IMR-90 (cell line): ENCODE measurements around the gene ANKRD44. TPM values are rescaled to one million over a fixed set of nuclear protein-coding genes. Genes with fewer than 3 reads are reported as not detected.
"Not testable (repeated sequence)": the region's sequence is repeated elsewhere in the genome, so short reads cannot be mapped to it uniquely, and the experiment has no call there.

Experiments
- ATAC-seq: fragments of 200-7000 bp; cut with Tn5 transposase; 2 replicates; pipeline ENCODE4 v1.9.1; 2020; ENCODE audit warnings: low read depth, mild to moderate bottlenecking, moderate library complexity
- BruUV-seq: library from RNA; stranded (reverse); fragments of 400-500 nt; replicated peaks from 2 replicates; lab custom pipeline; 2021; lab: Mats Ljungman, UMichigan
- CTCF ChIA-PET: fragments of 300-600 bp; formaldehyde crosslinking; extraction: SDS; loops from one replicate; lab custom pipeline; 2021; ENCODE audit warnings: antibody characterized with exemption; lab: Yijun Ruan, JAX
- POLR2A ChIA-PET: fragments of 300-600 bp; sonication (Branson Sonifier 250); formaldehyde crosslinking; loops from one replicate; lab custom pipeline; 2022; ENCODE audit warnings: antibody characterized with exemption; ENCODE audit not compliant: unreplicated experiment; lab: Charles Lee
- DNase-seq: peaks from one replicate; pipeline ENCODE4 v3.0.0; 2013
- H2AFZ ChIP-seq: replicated peaks from 2 replicates; pipeline ENCODE3; 2013; ENCODE audit warnings: low read length, mild to moderate bottlenecking; ENCODE audit not compliant: poor library complexity
- H2AK5ac ChIP-seq: 2 replicates; pipeline ENCODE4 v1.6.1; 2013; ENCODE audit warnings: low read depth, low read length, inconsistent platforms
- H2AK9ac ChIP-seq: replicated peaks from 2 replicates; pipeline ENCODE3; 2013; ENCODE audit warnings: mild to moderate bottlenecking, low read depth, low read length, moderate library complexity; ENCODE audit not compliant: poor library complexity
- H2BK120ac ChIP-seq: 2 replicates; pipeline ENCODE4 v1.6.1; 2013; ENCODE audit warnings: low read depth, low read length, inconsistent platforms
- H2BK15ac ChIP-seq: 3 replicates; pipeline ENCODE4 v1.6.1; 2013; ENCODE audit warnings: low read depth, low read length, inconsistent platforms
- H2BK20ac ChIP-seq: 2 replicates; pipeline ENCODE4 v1.6.1; 2013; ENCODE audit warnings: low read depth, mild to moderate bottlenecking, inconsistent platforms, low read length, moderate library complexity
- H2BK5ac ChIP-seq: 2 replicates; pipeline ENCODE4 v1.6.1; 2013; ENCODE audit warnings: mild to moderate bottlenecking, low read depth, low read length, inconsistent platforms; ENCODE audit not compliant: poor library complexity, severe bottlenecking
- H3K14ac ChIP-seq: replicated peaks from 2 replicates; pipeline ENCODE4 v1.6.1; 2013; ENCODE audit warnings: low read depth, low read length, inconsistent platforms
- H3K18ac ChIP-seq: 2 replicates; pipeline ENCODE4 v1.6.1; 2013; ENCODE audit warnings: low read depth, low read length, control low read depth
- H3K23ac ChIP-seq: 2 replicates; pipeline ENCODE4 v1.6.1; 2013; ENCODE audit warnings: low read depth, low read length, inconsistent platforms
- H3K27ac ChIP-seq: 2 replicates; pipeline ENCODE4 v1.5.1; 2013; ENCODE audit warnings: mild to moderate bottlenecking, control low read depth, low read length; ENCODE audit not compliant: insufficient read depth
- H3K27me3 ChIP-seq: 2 replicates; pipeline ENCODE4 v1.6.1; 2013; ENCODE audit warnings: low read length; ENCODE audit not compliant: control insufficient read depth, insufficient read depth
- H3K36me3 ChIP-seq: 2 replicates; pipeline ENCODE4 v1.6.1; 2013; ENCODE audit warnings: low read length, mixed read lengths; ENCODE audit not compliant: control insufficient read depth, insufficient read depth
- H3K4ac ChIP-seq: 2 replicates; pipeline ENCODE4 v1.6.1; 2013; ENCODE audit warnings: low read depth, low read length, inconsistent platforms
- H3K4me1 ChIP-seq: 2 replicates; pipeline ENCODE4 v1.6.1; 2013; ENCODE audit warnings: low read length, mixed read lengths; ENCODE audit not compliant: control insufficient read depth, insufficient read depth
- H3K4me2 ChIP-seq: 2 replicates; pipeline ENCODE4 v1.6.1; 2013; ENCODE audit warnings: low read depth, mild to moderate bottlenecking, control low read depth, low read length, moderate library complexity
- H3K4me3 ChIP-seq: 2 replicates; pipeline ENCODE4 v1.5.1; 2013; ENCODE audit warnings: low read depth, mild to moderate bottlenecking, control low read depth, low read length, moderate library complexity; ENCODE audit not compliant: insufficient read depth
- H3K56ac ChIP-seq: 2 replicates; pipeline ENCODE4 v1.6.1; 2013; ENCODE audit warnings: low read length, inconsistent platforms; ENCODE audit not compliant: insufficient read depth; ENCODE audit errors: extremely low read depth
- H3K79me1 ChIP-seq, 2 experiments: 2 replicates each; pipeline ENCODE4 v1.6.1; 2013; ENCODE audit warnings: low read length in 2 of 2, inconsistent platforms in 1 of 2, low read depth in 1 of 2
- H3K9ac ChIP-seq: 2 replicates; pipeline ENCODE4 v1.6.1; 2013; ENCODE audit warnings: low read depth, low read length, control low read depth
- H3K9me1 ChIP-seq: 2 replicates; pipeline ENCODE4 v1.6.1; 2013; ENCODE audit warnings: low read length, inconsistent platforms; ENCODE audit not compliant: insufficient read depth
- H3K9me3 ChIP-seq: 2 replicates; pipeline ENCODE4 v1.6.1; 2013; ENCODE audit warnings: low read length; ENCODE audit not compliant: control insufficient read depth, insufficient read depth
- H4K20me1 ChIP-seq: 2 replicates; pipeline ENCODE4 v1.6.1; 2013; ENCODE audit warnings: low read length, inconsistent platforms; ENCODE audit not compliant: insufficient read depth
- H4K5ac ChIP-seq: 2 replicates; pipeline ENCODE4 v1.6.1; 2013; ENCODE audit warnings: mild to moderate bottlenecking, low read depth, low read length, control low read depth
- H4K8ac ChIP-seq, 2 experiments: 2 replicates each; pipeline ENCODE4 v1.6.1; 2013; ENCODE audit warnings: low read depth in 2 of 2, low read length in 2 of 2, control low read depth in 1 of 2, inconsistent platforms in 1 of 2
- H4K91ac ChIP-seq: 2 replicates; pipeline ENCODE4 v1.6.1; 2013; ENCODE audit warnings: low read depth, low read length, inconsistent platforms; ENCODE audit not compliant: insufficient read depth
- WGBS, 2 experiments: methylation state at CpG; one replicate each; pipeline versions ENCODE4 v1.1.5 to v1.1.7; 2013; ENCODE audit warnings: missing lambda C conversion rate in 2 of 2; ENCODE audit not compliant: insufficient read length in 1 of 2; ENCODE audit errors: extremely low coverage in 2 of 2; 5-methylcytosine and 5-hydroxymethylcytosine counted together
- dilution Hi-C: fragments of 300-500 bp; cut with HindIII; formaldehyde crosslinking; loops from one replicate; pipeline ENCODE4 v1.14.3; 2018; ENCODE audit warnings: low sequenced_read_pairs; ENCODE audit not compliant: unreplicated experiment
- in situ Hi-C: fragments of 300-500 bp; cut with MboI; formaldehyde crosslinking; loops from 3 replicates; pipeline ENCODE4 v1.14.3; 2019; ENCODE audit warnings: low sequenced_read_pairs, inconsistent platforms, mixed read lengths
- intact Hi-C: fragments of 100-400 bp; cut with micrococcal nuclease; formaldehyde crosslinking; loops from 2 replicates; pipeline ENCODE4 v1.10.0; 2022
- polyA plus RNA-seq, 3 experiments: library from polyadenylated mRNA; depleted of rRNA; stranded (reverse); fragments of >200 nt; gene quantifications; 2 replicates each; pipeline ENCODE4 v1.2.3, GENCODE V29; 2012; ENCODE audit warnings: low replicate concordance in 1 of 3
- total RNA-seq: library from RNA; depleted of rRNA; stranded (reverse); fragments of >200 nt; gene quantifications from 2 replicates; pipeline ENCODE4 v1.2.3, GENCODE V29; 2012

The ANKRD44 gene
- total and polyA plus RNA-seq, 2 of the 4 experiments (the other 2 are of a cell fraction): 5.2 to 15.6 TPM

DNA sequence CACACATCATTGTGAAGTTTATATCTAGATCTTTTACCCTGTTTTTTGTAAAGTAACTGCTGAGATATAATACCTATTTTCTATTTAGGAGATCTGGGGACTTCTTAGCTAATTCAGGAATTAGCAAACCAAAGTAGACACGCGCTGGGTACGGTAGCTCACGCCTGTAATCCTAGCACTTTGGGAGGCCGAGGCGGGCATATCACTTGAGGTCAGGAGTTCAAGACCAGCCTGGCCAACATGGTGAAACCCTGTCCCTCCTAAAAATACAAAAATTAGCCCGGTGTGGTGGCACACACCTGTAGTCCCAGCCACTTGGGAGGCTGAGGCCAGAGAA lies 23.0 kb downstream of the ANKRD44 start:
- H4K5ac ChIP-seq, H3K4me3 ChIP-seq, H2AK5ac ChIP-seq, ATAC-seq, dilution Hi-C loops, H2BK15ac ChIP-seq, BruUV-seq, H4K91ac ChIP-seq, H3K23ac ChIP-seq, H3K4ac ChIP-seq, H3K9ac ChIP-seq, H4K8ac ChIP-seq, H2AK9ac ChIP-seq, H2BK120ac ChIP-seq, H3K36me3 ChIP-seq, H2AFZ ChIP-seq, in situ Hi-C loops, POLR2A ChIA-PET, H4K20me1 ChIP-seq, H3K27me3 ChIP-seq, H3K9me1 ChIP-seq, H3K56ac ChIP-seq, H3K4me1 ChIP-seq, H3K14ac ChIP-seq, intact Hi-C loops, CTCF ChIA-PET, H3K18ac ChIP-seq, H2BK20ac ChIP-seq, DNase-seq, H3K9me3 ChIP-seq: not testable (repeated sequence)
- 0 out of 2 replicates have a peak overlapping the region, but pooled peaks have one; percentile 0 for H3K4me2 ChIP-seq
- H2BK5ac ChIP-seq: peak overlapping the region; percentile 71
- 0 out of 2 replicates have a peak overlapping the region, but pooled peaks have one; percentile 29 for H3K27ac ChIP-seq
- peaks cover 4 to 15% of the 10 kb centered on the region in 2 experiments; a peak in 3 of 4 replicates for H3K79me1 ChIP-seq
- whole genome bisulfite sequencing, 2 experiments: no CpG with 5 or more reads among the region's 7 CpGs
